Activated CD4-positive, alpha-beta T cell treated with anti-CD3 and anti-CD28 coated beads, Interleukin-2, amount 50 U/mL, for 16 hours (primary cell): ENCODE data around the gene RGS3.
"Not testable (repeated sequence)": the region's sequence is repeated elsewhere in the genome, so short reads cannot be mapped to it uniquely, and the experiment has no call there.

Source experiments
- DNase-seq: peaks from one replicate; pipeline ENCODE4 v3.0.0-alpha.2; 2020

Gene RGS3

DNA sequence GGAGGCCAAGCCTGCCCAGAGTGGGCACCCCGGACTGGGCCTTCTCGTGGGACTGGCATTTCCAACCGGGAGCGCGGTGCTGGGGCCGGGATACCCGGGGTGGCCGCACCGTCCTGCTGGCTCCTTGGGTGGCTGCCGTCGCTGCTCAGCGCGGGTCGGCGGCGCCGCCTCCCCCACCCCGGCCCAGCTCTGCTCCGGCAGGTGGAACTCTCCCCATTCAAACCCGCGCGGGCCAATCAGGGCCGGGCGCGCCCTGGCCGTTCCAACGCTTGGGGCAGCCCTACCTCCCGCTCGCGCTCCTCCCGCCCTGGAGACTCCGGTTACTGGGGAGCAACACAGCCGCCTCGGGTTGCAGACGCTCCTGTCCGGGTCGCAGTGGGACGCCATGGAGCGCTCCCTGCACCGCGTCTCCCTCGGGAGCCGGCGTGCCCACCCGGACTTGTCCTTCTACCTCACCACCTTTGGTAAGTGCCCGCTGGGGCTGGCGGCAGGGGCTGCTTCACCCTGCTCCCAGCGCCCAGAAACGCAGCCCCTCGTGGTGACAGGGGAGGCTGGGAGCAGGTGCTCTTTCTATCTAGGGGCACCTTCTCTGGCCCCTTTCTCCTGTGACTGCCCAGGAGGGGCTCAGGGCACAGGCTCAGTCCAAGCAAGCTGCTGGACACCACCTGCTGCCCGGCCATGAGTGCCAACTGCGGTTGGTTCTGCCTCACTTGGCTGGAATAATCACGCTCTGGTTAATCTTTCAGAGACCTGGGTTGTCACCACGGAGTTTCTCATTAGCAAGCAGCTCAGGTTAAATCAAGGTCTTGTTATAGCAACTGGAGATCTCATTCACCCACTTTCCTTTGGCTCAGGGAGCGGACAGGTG is at the start of gene RGS3:
TSS of gene RGS3 (plus strand) at position 310 of the 868 bp plus-strand sequence. CDS start at position 386, 76 bp downstream.
- DNase-seq, result no peak

DNA sequence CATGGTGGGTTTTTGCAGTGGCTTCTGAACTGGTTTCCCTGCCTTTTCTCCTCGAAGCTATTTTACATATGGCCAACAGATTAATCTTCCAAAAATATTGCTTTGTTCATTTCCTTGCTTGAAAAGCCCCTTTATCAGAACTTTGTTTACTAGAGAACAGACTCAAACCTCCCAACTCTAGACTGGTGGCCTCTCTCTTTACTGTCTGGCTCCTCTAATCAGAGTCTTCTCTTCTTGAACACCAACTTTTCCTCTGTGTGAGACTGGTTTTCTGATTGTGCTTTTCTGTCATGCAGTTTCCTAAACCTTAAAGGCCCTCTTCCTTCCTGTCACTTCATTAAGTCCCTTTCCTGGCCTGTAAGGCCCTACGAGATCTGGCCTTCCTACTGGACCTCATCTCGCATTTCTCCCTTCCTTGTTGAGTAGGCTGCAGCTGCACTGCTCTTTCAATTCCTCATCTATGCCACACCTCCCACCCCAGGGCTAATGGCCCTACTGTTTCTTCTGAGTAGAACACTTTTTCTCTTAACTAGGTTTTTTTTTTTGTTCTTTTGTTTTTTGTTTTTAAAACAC is 47.3 kb upstream of the RGS3 start:
- no peak for DNase-seq

- no peak for DNase-seq
These were observed 46.2 kb upstream of the RGS3 start for GRCh38 chr9:113417370-113417769.

DNA sequence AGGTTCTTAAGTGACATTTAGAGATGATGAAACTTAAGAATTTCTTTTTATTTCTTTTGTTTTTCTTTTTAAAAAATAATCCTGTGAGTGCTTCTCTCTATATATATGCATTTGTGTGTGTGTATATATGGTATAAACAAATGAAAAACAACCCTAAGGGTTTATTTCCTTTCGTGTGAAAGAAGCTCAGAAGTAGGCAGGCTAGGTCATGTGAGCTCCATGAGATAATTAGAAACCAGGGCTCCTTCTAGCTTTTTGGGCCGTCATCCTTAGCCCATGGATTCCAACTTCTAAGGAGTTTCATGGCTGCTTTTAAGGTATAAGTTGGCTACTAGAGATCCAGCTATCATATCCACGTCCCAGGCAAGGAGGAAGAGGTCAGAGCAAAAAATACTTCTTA is 41.8 kb upstream of the RGS3 start:
- DNase-seq, result no peak

GRCh38 chr9:113425072-113425471 is 38.5 kb upstream of the RGS3 start:
- DNase-seq, result no peak

- DNase-seq, result no peak
These were observed 36.8 kb upstream of the RGS3 start for GRCh38 chr9:113426701-113427100.

GRCh38 chr9:113427629-113428028 is 35.9 kb upstream of the RGS3 start:
- no peak for DNase-seq

DNA sequence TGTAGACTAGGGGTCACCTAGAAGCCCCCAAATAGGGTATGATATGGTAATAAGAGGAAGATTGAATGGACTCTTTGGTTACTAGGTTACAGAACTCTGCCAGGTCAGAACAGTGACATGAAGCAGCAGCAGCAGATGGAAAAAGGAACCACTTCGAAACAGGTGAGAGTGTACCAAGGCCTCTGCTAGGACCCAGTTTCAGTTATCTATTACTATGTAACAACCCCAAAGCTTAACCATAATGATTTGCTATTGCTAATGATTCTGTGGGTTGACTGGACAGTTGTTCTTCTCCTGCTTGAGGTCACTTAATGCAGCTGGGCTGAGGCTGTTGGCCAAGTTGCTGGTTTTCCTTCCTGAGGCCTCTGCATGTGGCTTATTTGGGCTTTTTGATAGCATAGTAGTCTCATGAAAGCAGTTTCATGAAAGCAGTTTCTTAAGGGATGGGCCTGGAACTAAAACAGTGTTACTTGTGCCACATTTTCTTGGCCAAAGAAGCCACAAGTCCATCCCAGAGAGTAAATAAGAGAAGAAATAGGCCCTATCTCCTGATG is 35.4 kb upstream of the RGS3 start:
- no peak for DNase-seq

GRCh38 chr9:113431191-113431590 is 32.3 kb upstream of the RGS3 start:
- DNase-seq, result no peak

GRCh38 chr9:113436728-113437515 is 26.6 kb upstream of the RGS3 start:
- DNase-seq, result no peak

DNA sequence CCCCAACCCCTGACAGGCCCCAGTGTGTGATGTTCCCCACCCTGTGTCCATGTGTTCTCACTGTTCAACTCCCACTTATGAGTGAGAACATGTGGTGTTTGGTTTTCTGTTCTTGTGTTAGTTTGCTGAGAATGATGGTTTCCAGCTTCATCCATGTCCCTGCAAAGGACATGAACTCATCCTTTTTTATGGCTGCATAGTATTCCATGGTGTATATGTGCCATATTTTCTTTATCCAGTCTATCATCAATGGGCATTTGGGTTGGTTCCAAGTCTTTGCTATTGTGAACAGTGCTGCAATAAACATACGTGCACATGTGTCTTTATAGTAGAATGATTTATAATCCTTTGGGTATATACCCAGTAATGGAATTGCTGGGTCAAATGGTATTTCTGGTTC is 25.8 kb upstream of the RGS3 start:
- DNase-seq, result not testable (repeated sequence)

- no peak for DNase-seq
These were observed 18.8 kb upstream of the RGS3 start for GRCh38 chr9:113444736-113445135.

- peak; percentile 31 for DNase-seq
These were observed 17.2 kb upstream of the RGS3 start for GRCh38 chr9:113446323-113446740.

DNA sequence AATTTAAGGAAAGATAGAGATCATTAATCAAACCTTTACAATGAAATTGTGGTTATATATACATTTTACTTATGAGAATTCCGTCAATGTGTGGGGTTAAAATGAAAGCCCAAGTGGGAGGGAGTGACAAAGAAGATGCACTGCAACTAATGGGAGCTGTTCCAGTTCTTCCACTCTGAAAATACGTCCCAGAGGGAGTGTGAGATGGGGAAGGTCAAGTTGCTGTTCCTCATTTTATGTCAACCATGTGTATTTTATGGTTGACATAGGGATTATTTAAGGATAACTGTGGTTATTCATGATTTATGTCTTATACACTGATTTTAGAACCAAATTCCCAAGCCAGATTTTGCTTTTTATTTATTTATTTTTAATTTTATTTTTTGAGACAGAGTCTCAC is 14.2 kb upstream of the RGS3 start:
- DNase-seq, result no peak

- DNase-seq, result no peak
These were observed 11.4 kb upstream of the RGS3 start for GRCh38 chr9:113452113-113452605.

DNA sequence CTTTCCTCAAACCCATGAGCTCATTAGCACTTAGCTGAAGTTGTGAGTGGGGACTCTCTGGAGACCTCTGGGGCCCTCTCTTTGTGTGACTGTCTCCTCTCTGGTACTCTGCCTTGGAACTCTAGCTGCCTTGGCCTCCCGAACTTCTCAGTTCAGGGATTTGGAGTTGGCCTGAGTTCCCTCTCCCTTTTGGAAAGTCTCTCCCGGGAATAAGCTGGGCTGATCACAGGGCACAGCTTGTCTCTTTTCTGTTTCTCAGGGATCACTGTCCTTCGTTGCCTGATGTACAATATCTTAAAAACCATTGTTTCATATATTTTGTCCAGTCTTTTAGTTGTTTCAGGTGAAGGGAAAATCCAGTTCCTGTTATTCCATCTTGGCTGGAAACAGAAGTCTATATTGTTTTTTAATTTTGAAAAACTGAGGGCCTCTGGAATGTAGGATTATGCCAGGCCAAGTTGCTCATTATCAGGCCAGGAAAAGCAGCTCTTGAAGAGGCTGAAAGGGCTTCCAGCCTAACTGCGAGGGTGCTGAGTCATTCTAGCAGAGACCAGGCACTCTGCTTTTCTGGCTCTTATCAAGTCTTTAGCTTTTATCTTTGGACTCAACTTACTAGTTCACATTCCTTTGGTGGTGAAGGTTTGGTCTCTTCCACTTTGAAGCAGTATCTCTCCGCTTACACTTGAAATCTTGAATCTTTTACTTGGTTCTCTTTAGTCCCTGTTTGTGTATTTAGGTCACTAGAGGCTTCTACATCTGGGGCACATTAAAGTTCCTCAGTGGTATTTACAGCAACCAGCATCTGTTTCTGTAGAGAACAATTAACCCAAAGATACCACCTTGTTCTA is 8.4 kb upstream of the RGS3 start:
- peak; percentile 21 for DNase-seq

DNA sequence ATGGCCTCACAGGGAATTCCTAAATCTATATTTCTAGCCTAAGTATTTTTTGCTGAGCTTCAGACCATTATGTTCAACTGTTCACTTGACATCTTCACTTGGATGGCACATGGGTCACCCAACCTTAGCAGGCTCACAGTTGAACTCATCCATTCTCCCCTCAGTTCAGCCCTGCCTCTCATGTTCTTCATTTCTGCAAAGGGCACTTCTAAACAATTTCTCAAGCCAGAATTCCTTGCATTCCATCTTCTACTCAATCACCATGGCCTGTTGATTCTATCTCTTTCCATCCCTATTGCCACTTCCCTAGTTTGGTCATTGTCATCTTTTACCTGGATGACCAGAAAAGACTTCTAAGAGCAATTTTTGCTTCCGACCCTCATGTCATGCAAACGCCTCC is 7.3 kb upstream of the RGS3 start:
- DNase-seq, result no peak

DNA sequence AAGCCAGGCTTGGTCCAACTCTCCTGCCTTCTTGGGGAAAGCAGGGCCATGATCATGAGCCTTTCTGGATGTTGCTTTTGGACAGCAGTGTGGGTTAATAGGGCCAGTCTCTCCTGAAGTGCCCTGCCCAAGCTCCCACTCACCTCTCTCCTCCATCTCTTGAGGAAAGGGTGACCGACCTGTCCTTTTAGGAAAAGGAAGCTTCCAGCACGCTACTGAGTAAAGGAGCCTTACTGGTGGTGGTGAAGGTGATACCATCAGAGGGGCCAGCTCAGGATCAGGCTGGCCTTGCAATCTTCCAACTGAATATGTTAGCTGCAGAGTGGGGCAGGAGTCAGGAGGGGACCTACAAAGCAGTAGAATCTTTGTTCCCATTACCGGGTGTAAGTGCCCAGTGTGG is 2.2 kb upstream of the RGS3 start:
- DNase-seq, result no peak

GRCh38 chr9:113461943-113462342 is 1.6 kb upstream of the RGS3 start:
- DNase-seq, result no peak

DNA sequence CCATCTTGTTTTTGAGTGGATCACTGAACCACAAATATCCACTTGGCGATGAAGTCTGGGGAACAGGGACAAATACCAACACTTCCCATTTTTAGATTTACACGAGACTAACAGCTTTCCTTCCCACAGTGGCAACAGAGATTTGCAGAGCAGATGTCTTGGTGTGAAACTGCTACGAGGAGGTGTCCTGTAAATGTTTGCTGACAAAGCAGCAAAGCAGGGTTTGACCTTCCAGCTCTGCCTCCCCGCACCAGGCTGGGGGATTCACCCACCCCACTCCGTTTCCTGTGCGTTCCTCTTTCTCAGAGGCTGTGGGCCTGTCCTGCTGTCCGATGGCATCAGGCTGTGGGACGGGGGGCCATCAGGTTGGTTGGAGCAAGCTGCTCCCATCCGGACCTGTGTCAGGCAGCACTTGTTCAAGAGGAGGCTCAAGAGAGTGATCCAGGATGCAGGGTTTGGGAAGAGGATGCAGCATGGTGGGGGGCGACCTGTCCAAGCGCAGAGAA is 693 bp upstream of the RGS3 start:
- no peak for DNase-seq

DNA sequence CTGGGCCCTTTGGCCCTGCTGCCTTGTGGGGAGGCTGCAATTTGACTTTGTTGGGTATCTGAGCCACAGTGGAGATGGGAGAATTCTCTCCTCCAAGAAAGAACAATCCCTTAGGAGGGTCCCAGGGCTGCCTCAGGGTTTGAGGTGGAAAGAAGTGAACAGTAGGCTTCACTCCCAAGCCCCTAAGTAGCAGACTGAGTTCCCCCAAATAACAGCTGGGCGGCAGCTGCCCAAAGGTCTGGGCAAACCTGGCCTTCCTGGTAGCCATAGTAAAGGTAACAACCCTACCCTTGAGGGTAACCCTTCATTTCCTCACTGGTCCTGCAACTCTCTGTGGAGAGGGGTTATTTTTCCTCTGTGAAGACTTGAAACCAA is 746 bp downstream of the RGS3 start:
- DNase-seq, result no peak

GRCh38 chr9:113465599-113466140 is 2.1 kb downstream of the RGS3 start:
- DNase-seq, result no peak
